GM18861 (cell line): ENCODE results near the gene FAM227B.
"Not testable (repeated sequence)": the region's sequence is repeated elsewhere in the genome, so short reads cannot be mapped to it uniquely, and the experiment has no call there.

ENCODE experiments used
- ATAC-seq: cut with Tn5 transposase; IDR thresholded peaks from one replicate; pipeline ENCODE4 v1.9.1; 2021; ENCODE audit not compliant: unreplicated experiment

FAM227B gene

DNA sequence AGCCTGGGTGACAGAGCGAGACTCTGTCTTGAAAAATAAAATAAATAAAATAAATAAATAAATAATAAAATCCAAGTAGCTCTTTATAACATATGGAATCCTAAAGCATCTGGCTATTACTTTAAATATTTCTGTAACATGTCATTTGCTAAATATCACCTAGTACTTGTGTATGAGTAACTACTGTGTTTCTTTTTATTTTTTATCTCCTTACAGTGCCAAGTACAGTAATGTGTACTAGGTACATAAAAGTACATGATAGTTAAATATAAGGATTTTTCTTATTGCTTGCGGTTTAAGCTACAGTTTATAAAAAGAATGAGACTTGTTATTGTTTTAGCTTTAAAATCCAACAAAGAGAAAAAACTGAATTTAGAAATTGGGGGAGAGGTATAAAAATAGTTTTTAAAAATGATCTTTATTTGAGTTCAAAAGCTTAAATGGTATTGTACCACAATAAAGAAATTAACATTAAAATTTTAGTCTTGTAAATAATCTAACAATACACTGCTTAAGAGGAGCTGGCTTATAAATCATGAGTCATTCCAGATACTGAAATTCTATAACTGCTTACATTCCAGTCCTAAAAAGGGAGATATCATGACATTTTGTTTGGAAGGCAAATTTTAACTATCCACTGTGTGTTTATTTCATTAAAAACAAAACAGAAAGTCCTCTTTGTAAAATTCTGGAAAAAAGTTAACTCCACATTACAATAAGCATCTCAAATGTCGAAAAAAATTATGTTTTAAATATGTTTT, 124.4 kb downstream of the FAM227B start:
- no peak for ATAC-seq

DNA sequence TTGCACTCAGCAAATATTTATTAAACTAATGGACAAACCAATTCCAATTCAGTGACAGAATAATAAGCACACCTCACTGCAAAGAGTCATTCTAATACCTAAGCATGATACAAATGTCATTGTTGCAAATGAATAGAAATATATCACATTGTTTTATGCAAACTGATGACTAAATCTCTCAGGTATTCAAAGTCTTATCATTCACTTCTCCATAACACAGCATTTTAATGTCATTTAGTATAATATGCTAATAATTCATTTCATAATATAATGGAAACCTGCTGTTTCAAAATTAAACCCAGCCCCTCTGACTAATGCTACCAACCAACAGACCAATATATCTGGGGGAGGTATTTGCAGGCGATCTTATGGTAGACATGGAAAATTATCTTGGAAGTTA, 125.8 kb downstream of the FAM227B start:
- ATAC-seq = no peak

DNA sequence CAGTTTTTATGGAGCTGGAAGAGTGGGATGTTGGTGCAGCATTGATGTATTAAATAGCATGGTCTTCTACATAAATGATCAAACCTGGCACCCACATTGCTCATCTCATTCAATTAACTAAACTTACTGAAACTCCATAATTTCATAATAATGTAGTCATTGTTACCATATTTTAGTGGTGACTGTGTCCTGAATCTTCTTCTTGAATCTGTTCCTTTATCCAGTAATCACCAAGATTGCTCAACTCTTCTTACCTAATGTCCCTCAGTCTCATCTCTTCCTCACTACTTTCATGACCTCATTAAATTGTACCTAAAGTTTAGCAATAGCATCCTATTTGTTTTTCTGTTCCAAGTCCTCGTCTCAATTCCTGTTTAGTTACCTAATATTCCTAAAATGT, 127.8 kb downstream of the FAM227B start:
- no peak for ATAC-seq

DNA sequence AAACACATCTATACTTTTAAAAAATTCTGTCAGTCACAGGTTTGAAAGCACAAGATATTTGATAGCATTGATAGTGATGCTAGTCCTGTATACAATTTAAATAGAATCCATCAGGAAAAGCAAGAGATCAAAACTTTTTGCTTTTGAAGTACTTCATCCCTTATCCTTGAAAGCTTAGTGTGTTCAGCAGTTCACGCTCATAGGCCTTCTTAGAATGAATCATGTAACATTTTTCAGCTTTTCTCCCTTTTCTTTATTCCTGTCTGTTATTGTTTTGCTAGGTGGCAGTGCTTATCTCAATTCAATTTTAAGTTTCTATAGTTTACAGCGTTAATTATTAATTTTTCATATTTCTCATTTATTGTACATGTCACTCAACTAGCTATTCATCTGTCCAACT, 128.5 kb downstream of the FAM227B start:
- ATAC-seq = no peak

DNA sequence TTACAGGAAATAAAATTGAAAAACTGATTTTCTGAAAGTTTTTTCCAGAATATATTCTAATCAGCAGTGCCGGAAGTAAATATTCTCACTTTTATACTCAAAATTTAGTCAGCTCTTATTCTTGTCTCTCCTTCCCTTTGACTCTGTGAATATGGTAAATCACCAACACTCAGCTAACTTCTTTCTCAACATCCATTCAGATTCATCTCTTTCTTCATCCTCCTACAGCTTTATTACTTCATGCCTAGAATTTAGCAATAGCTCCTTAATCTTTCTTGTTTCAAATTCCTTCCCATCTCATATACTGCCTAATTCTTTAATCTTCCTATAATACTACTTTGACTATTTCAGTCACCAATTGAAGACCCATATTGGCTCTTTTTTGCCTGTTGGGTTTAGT, 129.7 kb downstream of the FAM227B start:
- no peak for ATAC-seq

DNA sequence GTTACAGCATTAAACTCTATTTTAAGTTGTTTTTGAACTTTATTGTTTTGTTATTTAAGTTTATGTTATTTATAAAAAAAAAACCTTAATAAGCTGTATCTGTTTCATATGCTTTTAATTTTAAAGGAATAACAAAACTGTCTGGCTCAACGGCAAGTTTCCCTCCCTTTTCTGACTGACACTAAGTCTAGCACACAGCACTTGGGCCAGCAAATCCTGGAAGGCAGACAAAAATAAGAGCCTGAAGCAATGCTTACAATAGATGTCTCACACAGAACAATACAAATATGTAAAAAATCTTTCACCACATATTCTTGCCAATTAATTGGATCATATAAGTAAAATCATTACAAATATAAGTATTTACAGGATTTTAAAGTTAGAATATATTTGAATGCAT, 135.2 kb downstream of the FAM227B start:
- not testable (repeated sequence) for ATAC-seq

DNA sequence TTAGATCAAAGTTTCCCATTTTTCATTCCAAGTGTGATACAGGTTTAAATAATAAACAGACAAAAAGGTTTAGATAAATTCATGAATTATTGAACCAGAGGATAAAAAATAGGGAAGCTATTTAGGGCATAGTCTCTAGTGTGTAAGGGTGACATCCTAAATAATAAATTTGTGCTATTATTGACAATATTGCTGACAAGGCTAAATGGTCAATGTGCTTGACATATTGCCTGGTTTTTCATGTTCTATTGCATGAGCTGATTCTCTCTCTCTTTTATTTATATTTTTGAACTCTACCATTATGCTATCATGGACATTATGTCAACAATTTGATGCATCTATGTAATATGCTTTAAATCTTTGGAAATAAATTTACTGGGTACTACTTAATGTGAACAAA, 141.6 kb downstream of the FAM227B start:
- not testable (repeated sequence) for ATAC-seq

DNA sequence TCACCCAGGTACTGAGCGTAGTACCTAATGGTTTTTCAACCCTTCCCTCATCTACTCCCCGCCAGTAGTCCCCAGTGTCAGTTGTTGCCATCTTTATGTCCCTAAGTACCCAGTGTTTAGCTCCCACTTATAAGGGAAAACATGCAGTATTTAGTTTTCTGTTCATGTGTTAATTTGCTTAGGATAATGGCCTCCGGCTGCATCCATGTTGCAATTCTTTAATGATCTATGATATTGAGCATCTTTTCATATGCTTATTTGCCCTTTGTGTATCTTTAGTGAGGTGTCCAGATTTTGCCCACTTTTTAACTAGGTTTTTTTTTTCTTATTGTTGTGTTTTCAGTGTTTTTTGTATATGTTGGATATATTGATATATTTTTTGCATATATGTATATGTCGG, 142.6 kb downstream of the FAM227B start:
- not testable (repeated sequence) for ATAC-seq

DNA sequence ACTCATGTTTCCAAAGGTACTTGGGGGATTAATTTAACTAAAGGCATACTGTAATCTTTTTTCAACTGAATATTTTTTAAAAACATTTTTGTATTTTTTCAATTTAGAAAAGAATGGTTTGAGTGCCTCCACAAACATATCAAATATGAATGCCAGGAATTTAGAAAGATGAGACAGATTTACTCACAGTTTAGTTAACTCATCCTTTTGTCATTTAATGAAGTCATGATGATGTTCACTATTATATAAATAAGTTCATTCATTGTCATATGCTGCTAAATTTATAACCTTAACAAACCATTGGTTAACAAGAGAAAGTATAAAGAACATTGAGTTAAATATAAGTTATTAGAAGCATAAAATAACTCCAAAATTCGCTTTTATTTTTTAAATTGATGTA, 147.6 kb downstream of the FAM227B start:
- no peak for ATAC-seq

DNA sequence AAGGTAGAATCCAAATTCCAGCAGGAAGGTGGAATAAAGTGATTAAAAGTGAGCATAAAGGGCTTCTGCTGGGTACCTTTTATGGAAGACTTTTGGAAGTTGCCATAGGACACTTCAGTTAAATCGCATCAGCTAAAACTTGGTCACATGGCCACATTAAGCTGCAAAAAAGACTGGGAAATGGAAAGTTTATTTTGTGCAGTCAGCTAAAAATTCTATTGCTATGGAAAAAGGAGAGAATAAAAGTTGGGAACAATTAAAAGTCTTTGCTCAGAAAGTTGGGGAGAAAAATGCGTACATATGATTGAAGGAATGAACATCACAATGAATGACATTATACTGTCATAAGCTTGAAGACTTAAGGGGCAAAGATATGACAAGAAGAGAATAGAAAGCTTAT, 148.3 kb downstream of the FAM227B start:
- no peak for ATAC-seq

DNA sequence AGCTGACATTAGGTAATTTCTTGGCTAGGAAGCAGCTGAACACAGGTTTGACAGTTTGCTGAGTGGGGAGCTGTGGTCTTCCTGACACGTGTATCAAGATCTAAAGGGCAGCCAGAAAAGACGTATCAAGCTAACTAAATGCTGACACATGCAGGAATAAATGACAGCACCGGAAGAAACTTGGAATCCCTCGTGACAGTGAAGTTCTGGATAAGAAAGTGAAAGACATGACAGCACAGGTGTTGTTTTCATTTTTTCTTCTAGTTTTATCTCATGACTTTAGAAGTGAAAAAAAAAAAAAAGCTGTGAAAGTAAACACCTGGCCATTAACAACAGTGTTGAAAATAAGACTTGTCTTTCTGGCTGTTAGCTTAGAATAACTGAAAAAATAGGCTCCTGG, 148.9 kb downstream of the FAM227B start:
- ATAC-seq = no peak

DNA sequence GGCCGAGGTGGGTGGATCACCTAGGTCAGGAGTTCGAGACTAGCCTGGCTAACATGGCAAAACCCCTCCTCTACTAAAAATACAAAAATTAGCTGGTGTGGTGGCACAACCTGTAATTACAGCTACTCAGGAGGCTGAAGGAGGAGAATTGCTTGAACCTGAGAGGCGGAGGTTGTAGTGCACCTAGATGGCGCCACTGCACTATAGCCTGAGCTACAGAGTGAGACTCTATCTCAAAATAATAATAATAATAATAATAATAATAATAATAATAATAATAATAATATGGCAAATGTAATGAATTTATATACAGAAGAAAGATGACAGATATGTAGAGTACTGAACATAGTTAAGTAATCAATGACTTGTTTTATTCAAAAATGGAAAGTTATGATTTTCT, 149.4 kb downstream of the FAM227B start:
- ATAC-seq = not testable (repeated sequence)

DNA sequence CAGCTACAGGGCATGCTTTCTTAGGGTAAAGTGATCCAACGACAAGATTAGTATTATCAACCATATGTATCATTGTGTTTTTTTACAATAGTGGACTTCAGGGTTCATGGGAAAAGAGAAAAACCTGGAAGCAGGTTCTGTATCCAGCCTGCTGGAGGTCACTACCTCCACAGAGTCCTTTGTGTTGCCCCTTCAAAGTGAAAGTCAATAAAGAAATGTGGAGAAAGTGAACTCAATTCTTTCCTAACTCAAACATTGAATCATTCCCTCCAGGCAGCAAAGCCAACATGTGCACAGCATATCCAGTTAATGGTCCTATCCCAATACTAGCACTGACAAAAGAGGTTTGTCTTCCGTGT, 152.2 kb downstream of the FAM227B start:
- no peak for ATAC-seq

DNA sequence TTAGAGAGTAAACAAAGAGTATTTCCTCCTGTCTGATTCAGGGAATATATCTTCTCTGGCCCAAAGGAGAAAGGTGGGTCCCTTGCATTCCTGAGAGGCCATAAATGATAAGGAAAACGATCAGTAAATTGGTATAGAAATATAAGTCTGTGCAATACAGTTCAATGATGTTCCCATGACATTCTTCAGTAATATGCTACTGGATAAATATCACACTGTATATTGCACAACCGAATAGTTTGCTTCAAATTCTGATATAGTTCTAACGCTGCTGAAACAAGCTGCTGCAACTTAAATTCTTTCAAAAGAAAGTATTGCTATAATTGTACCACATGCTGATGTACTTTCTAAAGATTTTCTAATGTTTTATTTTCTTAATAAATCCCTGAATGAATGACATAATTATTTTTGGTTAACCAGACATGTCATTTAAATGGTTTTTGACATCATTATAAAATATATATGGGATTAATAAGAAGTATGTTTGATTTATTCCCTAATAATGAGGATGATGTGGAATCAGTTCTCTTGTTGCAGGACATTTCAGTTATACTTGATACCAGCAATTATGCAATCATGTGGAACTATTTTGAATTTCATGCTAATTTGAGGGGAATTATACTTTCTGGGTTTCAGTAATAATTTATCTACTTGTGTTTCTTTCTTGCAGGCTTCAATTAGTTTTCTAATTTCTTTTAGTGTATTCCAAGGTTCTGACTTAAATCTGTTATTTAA, 152.7 kb downstream of the FAM227B start:
- ATAC-seq = no peak

DNA sequence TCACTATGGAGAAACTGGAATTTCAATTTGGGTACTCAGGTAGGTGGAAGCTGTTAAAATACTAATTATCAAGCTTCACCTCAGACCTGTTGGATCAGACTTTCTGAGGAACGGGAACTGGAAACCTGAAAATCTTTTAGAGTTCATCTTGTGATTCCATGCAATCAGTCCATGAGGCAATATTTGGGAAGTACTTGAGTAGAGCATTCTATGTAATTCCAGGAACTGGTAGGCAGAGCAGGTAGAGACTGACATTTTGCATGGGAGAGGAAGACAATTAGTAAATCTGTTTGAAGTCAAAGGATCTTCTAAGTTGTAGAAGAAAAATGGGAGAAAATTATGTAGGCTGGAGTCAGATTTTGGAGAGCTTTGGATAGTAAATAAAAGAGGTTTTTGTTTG, 154.5 kb downstream of the FAM227B start:
- no peak for ATAC-seq

DNA sequence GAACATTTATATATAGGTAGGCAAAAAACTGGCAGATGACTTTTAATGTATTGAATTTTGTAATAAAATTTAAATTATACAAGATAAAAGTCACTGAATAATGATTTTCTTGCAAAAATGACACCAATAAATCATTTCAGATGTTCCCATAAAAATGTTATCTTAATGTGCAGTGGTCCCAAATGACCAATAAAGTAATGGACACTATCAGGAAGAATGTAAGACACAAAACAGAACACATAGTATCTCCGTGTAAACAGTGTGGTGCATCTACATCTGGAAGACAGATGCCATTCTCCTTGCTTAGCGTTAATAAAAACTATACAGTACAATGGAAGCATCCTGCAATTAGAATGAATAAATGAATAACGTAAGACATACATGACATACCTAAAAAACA, 156.1 kb downstream of the FAM227B start:
- ATAC-seq = no peak

DNA sequence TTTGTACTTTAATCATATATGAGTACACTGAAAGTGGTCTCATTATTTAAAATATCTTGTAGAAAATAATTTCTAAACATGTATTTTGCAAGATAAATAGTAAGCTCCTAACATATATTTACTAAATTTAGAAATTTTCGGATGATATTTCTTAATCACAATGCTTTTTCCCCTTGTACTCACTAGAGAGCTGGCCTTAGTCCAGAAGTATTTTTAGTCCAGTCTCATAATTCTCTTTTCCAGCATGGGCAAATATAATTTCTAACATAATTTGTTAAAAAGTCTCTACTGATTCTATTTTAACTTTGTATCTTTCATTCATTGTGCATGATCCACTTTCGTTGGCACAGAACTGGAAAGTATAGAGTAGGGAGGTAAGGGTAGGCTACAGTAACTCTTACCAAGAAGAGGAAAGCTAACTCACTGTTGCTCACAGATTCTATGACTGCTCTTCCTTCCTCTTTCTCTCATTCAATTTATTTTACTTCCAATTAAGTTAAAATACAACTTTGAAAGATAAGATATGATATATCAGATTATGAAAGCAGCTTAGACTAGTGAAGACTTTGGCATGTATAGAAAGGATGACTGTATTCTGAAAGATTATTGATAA, 158.3 kb downstream of the FAM227B start:
- no peak for ATAC-seq

DNA sequence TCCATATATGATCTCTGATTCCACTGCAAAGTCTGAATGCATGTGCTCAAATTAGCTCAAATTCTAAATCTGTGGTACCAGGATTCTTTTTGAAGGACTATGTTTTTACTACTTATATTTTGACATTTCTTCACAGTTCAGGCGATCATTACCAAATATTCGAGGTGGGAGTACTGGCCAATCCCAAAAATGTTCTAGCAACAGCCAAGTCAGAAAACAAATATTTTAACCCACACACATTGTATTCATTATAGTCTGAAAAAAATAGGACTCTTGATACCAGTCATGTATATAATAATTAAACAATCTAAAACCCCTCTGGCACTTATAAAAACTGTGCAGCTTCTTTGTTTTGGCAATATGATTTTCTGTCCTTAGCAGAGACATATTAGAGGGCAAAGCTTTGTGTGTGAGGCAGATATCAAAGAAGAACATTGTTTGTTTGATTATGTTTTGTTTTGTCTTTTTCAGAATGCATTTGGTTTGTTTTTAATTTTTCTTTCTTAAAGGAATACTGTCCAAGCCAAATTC, 160.1 kb downstream of the FAM227B start:
- ATAC-seq = no peak

DNA sequence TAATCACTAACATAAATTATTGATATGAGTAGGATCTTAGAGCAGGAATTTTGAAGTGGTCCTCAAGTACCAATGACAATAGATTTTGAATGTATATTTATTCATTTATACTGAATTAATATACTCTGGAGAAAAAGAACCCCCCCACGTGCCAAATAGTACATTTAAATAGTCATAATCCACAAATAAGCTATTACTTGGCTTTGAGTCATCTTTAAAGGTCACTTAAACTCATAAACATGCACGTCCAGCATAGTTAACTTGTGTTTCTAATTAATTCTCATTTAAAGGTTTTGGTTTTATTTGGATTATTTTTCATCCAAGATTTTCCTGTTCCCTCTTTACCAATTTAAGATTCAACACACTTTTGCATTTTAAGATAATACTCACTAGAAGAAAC, 162.5 kb downstream of the FAM227B start:
- no peak for ATAC-seq

DNA sequence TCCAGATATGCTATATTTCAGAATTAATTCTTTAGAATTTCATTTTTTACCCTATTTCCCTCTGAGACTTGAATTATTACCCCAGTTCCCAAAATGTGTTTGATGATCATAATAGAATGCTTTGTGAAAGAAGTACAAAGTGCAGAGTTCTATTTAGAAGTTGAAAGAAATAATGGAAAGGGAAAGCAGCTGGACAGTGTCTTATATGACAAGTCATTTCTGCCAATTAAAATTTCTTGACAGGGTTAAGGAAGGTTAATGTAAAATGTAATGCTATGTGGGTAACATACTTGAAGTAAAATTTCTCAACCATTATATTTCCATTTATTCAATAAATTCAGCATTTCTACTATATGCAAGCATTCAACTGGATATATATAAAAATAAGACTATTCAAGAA, 164.5 kb downstream of the FAM227B start:
- ATAC-seq = no peak

DNA sequence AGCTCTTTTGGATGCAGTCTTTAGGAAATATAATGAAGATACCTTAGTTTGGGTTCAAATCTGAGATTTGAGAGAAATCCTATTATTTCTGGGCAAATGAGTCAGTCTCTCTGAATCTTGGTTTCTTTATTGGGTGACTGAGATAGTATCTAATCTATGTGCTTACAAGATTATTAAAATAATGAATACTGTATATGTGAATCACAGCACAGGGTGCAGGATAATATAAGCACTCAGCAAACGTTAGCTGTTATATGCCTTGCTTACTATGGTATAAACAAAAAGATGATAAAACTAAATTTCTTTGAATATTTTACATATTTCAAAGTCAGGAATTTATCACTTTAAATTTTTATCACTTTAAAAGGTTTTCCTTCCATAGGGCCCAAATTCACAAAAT, 168.0 kb downstream of the FAM227B start:
- ATAC-seq = no peak

DNA sequence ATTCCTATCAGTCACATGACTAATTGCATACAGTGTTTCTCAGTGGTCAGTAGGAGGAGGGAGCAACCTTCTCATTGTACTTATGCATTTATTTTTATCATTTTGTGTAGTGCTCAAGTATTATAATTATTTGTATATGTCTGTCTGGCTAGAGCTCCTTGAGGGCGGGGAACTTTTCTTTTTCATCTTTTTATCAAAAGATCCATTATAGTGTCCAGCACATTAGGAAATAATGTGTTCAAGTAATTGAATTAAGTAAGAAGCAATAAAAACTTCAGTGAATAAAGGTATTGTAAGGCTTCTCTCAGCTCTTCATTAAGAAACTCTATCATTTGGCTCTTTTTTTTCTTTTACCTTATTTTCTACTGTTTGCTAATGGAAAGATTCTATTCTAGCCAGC, 178.8 kb downstream of the FAM227B start:
- no peak for ATAC-seq
